ENCODE results near the gene AGBL4.

The AGBL4 gene

DNA sequence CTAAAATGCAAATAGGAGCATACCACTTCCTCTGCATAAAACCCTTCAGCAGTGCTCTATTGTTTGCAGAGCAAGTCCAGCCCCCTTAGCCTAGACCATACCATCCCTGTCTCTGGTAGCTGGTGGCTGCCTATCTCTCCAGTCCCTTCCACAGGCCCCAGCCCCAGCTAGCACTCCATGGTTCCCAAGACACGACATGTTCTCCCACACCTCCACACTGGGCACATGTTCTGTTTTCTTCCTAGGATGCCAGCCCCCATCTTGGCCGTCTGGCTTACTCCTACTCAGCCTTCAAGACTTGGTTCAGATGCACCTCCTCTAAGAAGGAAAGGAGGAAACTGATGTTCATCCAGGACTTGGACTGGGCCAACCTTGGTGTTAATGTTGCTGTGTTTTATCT lies 1355.4 kb downstream of the AGBL4 start:
- no peak for DNase-seq (ENCODE audit: low spot score)
- FAIRE-seq, result no peak

DNA sequence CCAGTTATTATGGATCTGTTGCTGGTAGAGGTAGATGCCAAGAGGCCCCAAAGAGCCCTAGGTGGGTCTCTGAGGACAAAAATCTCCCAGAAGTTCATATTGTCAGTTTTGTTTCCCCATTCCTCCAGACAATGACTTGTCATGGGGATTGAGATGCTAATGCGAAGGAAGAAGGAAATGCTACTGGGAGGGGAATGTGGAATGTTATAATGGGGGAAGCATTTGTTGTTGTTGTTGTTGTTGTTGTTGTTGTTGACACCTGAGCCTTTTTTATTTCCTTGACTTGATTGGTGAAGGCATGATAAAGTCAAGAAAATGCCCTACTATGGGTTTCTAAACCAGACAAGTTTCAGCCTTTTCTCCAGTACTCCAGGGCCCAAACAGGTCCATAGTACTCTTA lies 1356.0 kb downstream of the AGBL4 start:
- no peak for DNase-seq (ENCODE audit: low spot score)
- no peak for FAIRE-seq

DNA sequence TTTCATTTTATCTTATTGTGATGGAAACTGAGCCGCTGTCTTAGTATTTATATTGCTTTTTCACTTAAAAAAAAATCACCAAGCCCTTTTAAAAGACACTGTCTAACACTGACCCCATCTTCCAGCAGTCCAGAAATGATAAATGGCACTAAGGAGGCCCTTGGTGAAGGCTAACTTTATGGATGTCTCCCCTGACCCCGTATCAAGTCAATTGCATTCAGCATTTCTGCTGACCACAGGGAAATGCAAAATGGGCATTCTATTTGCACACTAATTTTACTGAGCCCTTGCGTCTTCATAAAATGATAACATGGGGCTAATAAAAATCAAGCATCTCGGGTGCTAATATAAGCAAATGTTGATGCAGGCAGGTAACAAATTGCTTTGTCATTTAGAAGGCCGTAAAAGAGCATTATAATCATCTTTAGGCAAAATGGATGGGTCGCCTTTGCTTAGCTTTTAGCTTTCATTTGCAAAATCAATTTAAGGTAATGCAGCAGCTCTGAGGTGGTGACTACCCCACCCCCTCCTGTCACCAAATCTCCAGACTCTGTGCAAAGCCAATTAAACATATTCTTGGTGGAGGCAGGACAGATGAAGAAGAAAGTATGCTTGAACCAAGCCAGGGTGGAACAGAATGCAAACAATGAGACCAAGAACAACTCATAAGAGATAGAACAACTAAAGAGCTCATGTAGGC lies 1357.9 kb downstream of the AGBL4 start:
- FAIRE-seq, result no peak
- DNase-seq (ENCODE audit: low spot score), result no peak

DNA sequence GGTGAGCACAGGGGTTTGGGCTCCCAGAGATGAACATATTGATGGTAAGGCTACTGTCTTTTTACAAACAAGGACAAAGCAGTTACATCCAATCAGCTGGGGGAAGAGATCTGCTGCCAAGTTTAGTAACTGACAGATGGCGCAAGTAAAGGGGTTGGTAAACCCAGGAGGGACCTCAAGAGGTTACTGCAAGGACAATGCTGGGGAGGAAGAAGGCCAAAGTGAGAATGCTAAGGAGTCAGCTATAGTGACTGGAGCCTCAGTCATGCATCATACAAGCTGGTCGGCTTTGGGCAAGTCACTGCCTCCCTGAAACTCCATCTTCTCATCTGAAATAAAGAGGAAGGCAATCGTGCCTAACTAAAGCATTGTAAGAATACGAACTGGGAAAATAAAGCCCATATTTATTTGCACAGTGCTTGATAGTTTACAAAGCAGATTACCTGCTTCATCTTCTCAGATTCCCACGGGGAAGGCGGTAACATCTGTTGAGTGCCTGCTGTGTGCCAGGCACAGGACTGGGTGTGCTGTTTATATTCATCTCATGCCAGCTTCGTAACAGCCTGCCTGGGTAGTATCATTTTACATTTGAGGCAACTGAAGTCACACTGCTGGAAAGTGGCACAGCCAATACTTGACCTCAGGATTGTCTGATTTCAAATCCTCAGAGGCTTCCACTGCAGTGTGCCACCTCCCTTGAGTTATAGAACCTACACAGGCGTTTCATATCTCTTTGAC lies 1361.9 kb downstream of the AGBL4 start:
- FAIRE-seq (no peak), DNase-seq (ENCODE audit: low spot score) (no peak)

GRCh38 chr1:48659801-48660200 lies 1364.0 kb downstream of the AGBL4 start:
- FAIRE-seq, result no peak

GRCh38 chr1:48657413-48657812 lies 1366.3 kb downstream of the AGBL4 start:
- FAIRE-seq (no peak), DNase-seq (ENCODE audit: low spot score) (no peak)

More at GRCh38 chr1:48659801-48660200, 1364.0 kb downstream of the AGBL4 start:
- DNase-seq (ENCODE audit: low spot score), result no peak

DNA sequence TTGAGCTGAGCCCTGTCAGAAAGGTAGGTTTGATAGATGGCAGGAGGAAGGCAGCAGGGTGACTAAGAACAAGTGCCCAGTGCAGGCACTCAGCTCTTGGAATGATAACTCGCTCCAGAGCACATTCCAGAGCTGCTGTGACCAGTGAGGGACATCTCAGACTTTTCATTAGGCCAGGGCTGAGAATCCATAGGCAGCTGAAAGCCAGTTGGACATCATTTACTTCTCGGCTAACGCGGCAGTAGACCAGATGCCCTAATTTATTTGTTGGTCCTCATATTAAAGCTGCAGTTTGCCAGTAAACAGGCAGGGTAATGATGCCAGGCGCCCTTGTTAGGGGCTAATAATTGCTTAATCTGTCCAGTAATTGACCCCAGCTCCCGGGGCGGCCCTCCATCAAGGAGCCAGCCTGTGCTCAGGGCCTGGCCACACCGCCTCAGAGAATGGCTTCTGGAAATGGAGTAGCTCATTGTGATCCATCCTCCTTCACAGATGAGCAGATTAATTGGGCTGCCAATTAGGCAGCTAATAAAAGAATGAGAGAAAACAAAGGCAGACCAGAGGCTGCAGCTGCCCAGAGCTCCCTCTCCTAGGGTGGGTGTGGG lies 1369.0 kb downstream of the AGBL4 start:
- FAIRE-seq (no peak), DNase-seq (ENCODE audit: low spot score) (no peak)

DNA sequence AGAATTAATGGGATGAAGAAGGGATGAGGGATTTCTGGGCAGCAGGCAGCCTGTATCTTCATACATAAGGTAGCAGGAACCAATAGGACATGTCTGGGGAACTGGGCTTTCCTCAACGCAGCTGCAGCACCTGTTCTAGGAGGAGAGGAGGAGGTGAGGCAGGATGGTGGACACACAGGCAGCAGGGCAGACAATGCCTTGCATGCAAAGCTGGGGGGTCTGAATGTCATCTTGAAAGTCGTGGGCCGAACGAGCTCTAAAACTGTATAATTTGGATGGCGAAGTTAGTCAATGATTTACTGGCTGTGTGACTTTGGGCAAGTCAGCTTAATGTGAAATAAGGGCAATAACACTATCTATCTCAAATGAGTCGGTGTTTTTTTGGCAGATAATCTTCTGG lies 1371.4 kb downstream of the AGBL4 start:
- FAIRE-seq (no peak), DNase-seq (ENCODE audit: low spot score) (no peak)

- FAIRE-seq, result no peak
- DNase-seq (ENCODE audit: low spot score), result no peak
Observed at GRCh38 chr1:48649880-48650279, 1373.9 kb downstream of the AGBL4 start.

GRCh38 chr1:48645883-48646282 lies 1377.9 kb downstream of the AGBL4 start:
- DNase-seq (ENCODE audit: low spot score) (no peak), FAIRE-seq (no peak)

DNA sequence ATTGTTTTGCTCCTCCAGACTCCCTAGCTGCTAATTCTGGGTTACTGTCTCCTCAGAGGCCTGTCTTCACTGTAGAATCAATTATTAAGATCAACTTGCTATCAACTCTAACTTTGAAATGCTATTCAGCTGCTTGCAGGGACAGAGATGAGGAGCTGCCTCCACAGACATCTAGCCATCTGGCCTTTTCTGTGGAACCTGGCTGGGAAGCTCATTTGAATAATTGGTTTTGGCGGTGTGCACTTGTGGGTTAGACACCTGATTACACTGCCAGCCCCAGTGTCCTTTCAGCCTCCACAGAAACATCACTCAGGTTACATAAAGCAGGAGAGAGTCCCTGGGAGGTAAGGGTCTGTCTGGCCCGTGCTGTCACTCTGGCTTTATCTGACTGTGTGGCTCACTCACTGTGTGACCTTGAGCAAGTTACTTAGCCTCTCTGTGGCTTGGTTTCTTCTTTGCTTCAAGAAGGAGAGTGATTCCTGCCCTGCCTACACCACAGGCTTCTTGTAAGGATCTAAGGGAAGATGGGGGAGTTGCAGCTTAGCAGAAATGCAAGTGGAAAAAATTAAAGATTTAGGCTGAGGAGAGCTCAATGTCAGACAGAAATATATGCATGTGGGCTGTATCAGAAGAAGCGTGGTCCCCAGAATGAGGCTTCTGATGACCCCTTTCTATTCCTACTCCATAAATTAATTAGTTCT lies 1378.7 kb downstream of the AGBL4 start:
- DNase-seq (ENCODE audit: low spot score) (no peak), FAIRE-seq (no peak)

DNA sequence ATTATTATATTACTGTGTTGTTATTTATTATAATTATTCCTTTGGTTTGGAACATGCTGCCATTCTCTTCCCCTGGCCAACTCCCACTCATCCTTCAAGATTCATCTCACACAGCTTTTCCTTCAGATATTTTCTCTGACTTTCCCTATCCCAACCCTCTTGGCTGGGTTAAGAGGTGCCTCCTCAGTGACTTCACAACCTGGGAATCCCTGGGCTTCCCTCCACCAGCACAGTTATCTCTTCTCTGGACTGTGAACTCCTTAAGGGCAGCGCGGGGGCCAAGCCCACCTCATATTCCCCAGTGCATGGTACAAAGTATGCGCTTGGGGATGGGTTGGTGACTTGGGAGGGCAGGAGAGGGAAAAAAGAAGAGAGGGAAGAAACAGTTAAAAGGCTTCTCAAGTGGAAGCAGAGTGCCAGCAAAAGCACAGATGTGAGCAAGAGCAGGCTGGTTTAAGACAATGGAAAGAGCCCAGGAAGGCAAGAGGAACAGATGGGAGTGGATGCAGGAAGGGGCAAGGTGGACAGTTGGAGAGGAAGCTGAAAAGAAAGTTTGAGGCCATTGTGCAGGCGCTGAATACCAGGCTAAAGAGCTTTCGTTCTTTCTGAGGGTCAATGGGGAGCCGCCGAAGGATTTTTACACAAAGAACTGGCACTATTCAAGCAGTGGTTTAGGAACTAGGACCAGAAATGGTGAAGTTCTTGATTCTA lies 1379.4 kb downstream of the AGBL4 start:
- DNase-seq (ENCODE audit: low spot score), result no peak
- FAIRE-seq, result no peak

DNA sequence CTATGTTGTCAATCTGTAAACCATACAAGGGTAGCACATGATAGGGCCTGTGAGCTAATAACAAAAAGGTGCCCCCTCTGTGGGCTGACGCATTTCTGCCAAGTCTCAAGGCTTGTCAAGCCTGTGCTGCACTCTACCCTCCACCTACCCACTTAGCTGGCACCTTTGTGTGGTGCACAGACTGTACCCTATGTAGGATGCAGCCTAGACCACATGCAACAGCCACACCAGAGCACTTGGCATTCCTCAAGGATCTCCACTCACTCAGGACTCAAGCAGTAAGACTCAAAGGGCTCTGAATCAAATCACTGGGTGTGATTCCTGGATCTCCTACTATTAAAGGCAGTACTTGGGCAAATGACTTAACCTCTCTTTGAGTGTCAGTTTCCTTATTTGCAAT lies 1380.6 kb downstream of the AGBL4 start:
- FAIRE-seq (no peak), DNase-seq (ENCODE audit: low spot score) (no peak)

GRCh38 chr1:48640836-48641492 lies 1382.8 kb downstream of the AGBL4 start:
- no peak for DNase-seq (ENCODE audit: low spot score)

GRCh38 chr1:48629867-48630266 lies 1393.9 kb downstream of the AGBL4 start:
- FAIRE-seq, result no peak
- no peak for DNase-seq (ENCODE audit: low spot score)

More at GRCh38 chr1:48640836-48641492, 1382.8 kb downstream of the AGBL4 start:
- FAIRE-seq, result no peak

DNA sequence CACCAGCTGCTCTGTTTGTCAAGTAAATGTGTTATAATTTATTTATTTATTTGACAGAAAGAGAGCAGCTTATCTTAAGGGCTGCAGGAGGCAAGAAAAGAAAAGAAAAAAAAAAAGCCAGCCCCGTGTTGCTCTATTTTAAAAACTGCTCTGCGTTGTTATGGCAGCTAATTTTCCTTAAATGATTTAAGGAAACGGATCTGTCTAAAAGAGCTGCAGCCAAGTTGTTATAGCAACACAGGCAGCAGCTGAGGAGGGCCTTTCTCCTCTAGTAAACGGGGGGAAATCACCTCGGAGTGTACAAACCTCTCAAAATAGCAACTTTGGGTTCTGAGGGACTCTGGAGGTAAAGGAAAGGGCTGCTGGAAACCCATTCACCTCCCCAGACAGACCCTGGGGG lies 1396.3 kb downstream of the AGBL4 start:
- FAIRE-seq (no peak), DNase-seq (ENCODE audit: low spot score) (no peak)

DNA sequence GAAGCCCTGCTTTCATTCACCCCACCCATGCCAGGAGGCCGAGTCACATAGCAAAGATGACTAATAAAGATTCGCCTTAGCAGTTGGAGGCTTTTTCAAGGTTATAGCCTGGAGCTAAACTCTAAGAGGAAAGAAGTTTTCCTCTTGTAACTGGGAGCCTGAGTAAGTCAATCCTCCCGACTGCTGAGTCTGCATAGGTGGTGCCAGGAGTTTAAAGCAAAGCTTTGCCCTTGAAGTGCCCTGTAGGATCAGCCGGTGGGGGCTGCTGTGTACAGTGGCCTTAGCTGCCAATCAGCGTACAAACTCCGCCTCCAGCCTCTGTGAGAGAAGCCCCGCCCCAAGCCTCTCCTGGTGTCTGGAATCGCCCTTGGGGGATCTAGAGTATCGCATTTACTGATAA lies 1404.2 kb downstream of the AGBL4 start:
- DNase-seq (ENCODE audit: low spot score) (no peak), FAIRE-seq (no peak)

DNA sequence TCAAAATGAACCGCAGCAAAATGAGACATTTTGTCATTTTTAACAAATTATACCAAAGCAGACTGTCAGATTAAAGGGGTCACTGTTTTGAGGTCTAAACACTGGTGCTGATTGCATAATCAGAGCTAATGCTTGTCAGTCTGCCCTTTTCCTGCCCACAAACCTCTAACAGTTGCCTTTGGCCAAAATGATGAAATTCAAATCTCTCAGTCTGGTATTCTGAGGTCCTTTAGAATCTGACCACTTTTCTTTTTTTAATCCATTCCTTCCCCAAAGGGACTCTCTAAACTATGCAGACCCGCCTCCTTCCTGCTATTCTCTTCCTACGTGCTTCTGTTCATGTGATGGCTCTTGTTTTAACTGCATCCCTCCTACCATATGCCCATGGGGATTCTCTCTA lies 1406.5 kb downstream of the AGBL4 start:
- no peak for FAIRE-seq
- no peak for DNase-seq (ENCODE audit: low spot score)

DNA sequence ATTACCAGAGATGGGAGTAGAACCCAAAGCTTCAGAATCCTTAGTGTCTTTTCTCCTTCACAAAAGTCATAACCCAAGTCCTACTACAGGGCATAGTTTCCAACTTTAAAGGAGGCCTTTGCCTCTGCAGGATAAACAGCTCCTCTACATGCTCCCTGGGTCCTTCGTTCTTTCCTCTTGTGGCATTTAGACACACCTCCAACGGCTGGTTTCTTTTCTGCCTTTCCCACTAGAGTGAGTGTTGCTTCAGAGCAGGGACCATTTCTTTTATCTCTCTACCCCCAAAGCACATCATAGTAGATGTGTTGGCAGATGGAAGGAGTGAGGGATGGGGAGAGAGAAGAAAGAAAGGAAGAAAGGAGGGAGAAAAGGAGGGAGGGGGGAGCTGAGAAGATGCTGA lies 1407.0 kb downstream of the AGBL4 start:
- no peak for FAIRE-seq
- no peak for DNase-seq (ENCODE audit: low spot score)

DNA sequence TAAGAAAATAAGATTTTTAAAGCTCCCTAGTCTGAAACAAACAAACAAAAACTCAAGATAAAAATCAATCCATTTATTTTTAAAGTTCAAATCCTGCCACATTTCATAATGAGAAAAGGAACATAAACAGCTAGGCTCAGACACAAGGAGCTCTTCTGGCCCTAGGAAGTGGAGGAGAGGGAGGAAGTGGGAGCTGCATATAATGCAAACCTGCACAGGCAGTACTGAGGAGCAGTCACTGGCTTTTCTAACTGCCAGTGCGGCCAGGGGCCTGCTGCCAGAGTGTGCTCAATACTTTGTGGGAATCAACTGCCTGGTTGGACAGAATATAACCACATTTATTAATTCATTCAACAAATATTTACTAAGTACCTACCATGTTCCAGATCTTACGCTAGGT lies 1411.9 kb downstream of the AGBL4 start:
- no peak for FAIRE-seq
- DNase-seq (ENCODE audit: low spot score), result no peak

All from RCC 7860 (cell line).